Mesothelial cell of epicardium (in vitro differentiated cells): ENCODE data around the gene KEL. TPM values are rescaled to one million over a fixed set of nuclear protein-coding genes. Genes with fewer than 3 reads are reported as not detected.

ENCODE experiments used
- DNase-seq, 2 experiments: peaks; one replicate each; pipeline ENCODE4 v3.0.0; 2021; ENCODE audit warnings: low spot score in 2 of 2; ENCODE audit not compliant: unreplicated experiment in 2 of 2
- H3K27ac Mint-ChIP-seq: 2 replicates; pipeline ENCODE4 v1.8.0; 2021; ENCODE audit warnings: mixed read lengths
- H3K27me3 Mint-ChIP-seq: 2 replicates; pipeline ENCODE4 v1.8.0; 2021; ENCODE audit warnings: low read depth, mixed read lengths
- H3K36me3 Mint-ChIP-seq: 2 replicates; pipeline ENCODE4 v1.8.0; 2021; ENCODE audit warnings: mixed read lengths
- H3K4me1 Mint-ChIP-seq: 2 replicates; pipeline ENCODE4 v1.8.0; 2021; ENCODE audit warnings: mixed read lengths
- H3K4me3 Mint-ChIP-seq: 2 replicates; pipeline ENCODE4 v1.8.0; 2021; ENCODE audit warnings: mild to moderate bottlenecking, moderate library complexity, mixed read lengths
- H3K9me3 Mint-ChIP-seq: 2 replicates; pipeline ENCODE4 v1.8.0; 2021; ENCODE audit warnings: mixed read lengths
- CTCF ChIP-seq: fragments of 200-600 bp; sonication (generic); IDR thresholded peaks from one replicate; pipeline ENCODE4 v1.5.0; 2021; ENCODE audit warnings: antibody characterized with exemption; ENCODE audit not compliant: unreplicated experiment
- total RNA-seq: library from RNA; stranded (reverse); gene quantifications from 3 replicates; pipeline ENCODE4 v1.2.1, GENCODE V29; 2021

The KEL gene
- total RNA-seq, 1 donor from 2014 or later, result 2.3 TPM

- no peaks in the 10 kb centered on the region for H3K36me3 Mint-ChIP-seq
- no peaks in the 10 kb centered on the region for H3K9me3 Mint-ChIP-seq
- peaks cover 10% of the 10 kb centered on the region for H3K4me1 Mint-ChIP-seq
- no peaks in the 10 kb centered on the region for H3K27me3 Mint-ChIP-seq
- no peak overlapping the region for H3K4me3 Mint-ChIP-seq
- no peak for DNase-seq
- H3K27ac Mint-ChIP-seq, result peak overlapping the region; percentile 39
- TF ChIP-seq CTCF, result no peak
Measured at GRCh38 chr7:142940966-142941535, 21.1 kb downstream of the KEL start.

GRCh38 chr7:142939226-142939910 lies 22.8 kb downstream of the KEL start, which contains the start of gene LLCFC1:
Gene LLCFC1 (plus strand): TSS chr7:142939484. CDS start chr7:142939622, 138 bp downstream.
- H3K4me3 Mint-ChIP-seq, result no peak within 1 kb of the TSS
- H3K27ac Mint-ChIP-seq, result no peak within 1 kb of the TSS
- no peak for DNase-seq
- TF ChIP-seq CTCF, result peak; percentile 35
- no peaks in the 10 kb centered on the region for H3K27me3 Mint-ChIP-seq
- peaks cover 10% of the 10 kb centered on the region for H3K4me1 Mint-ChIP-seq
- no peaks in the 10 kb centered on the region for H3K9me3 Mint-ChIP-seq
- no peaks in the 10 kb centered on the region for H3K36me3 Mint-ChIP-seq

GRCh38 chr7:142938611-142939010 lies 23.6 kb downstream of the KEL start:
- Mint-ChIP-seq H3K27ac (no peak overlapping the region), H3K4me1 (peaks cover 10% of the 10 kb centered on the region), H3K4me3 (no peak overlapping the region), H3K9me3 (no peaks in the 10 kb centered on the region), H3K36me3 (no peaks in the 10 kb centered on the region), H3K27me3 (no peaks in the 10 kb centered on the region)
- no peak for TF ChIP-seq CTCF
- no peak for DNase-seq

GRCh38 chr7:142935941-142936565 lies 26.1 kb downstream of the KEL start:
- no peak for DNase-seq
- Mint-ChIP-seq H3K4me1 (peaks cover 5% of the 10 kb centered on the region), H3K27me3 (no peaks in the 10 kb centered on the region), H3K27ac (no peak overlapping the region), H3K36me3 (no peaks in the 10 kb centered on the region), H3K4me3 (no peak overlapping the region), H3K9me3 (no peaks in the 10 kb centered on the region)
- no peak for TF ChIP-seq CTCF

GRCh38 chr7:142934056-142934455 lies 28.1 kb downstream of the KEL start:
- H3K36me3 Mint-ChIP-seq, result no peaks in the 10 kb centered on the region
- H3K4me1 Mint-ChIP-seq, result no peaks in the 10 kb centered on the region
- TF ChIP-seq CTCF, result no peak
- no peak overlapping the region for H3K27ac Mint-ChIP-seq
- no peaks in the 10 kb centered on the region for H3K27me3 Mint-ChIP-seq
- DNase-seq, result no peak
- H3K9me3 Mint-ChIP-seq, result no peaks in the 10 kb centered on the region
- H3K4me3 Mint-ChIP-seq, result no peak overlapping the region
